Astrocyte (in vitro differentiated cells and primary cell): ENCODE results near the gene PLXND1. TPM values are rescaled to one million over a fixed set of nuclear protein-coding genes. Genes with fewer than 3 reads are reported as not detected.

ENCODE experiments used
- DNase-seq: peaks from one replicate; pipeline ENCODE4 v3.0.0-alpha.2; 2010; ENCODE audit warnings: low read depth
- FAIRE-seq: peaks from 2 replicates; lab custom pipeline; 2011; peaks lifted over from hg19 to GRCh38; lab: Jason Lieb, UNC
- H2AFZ ChIP-seq: 2 replicates; pipeline ENCODE4 v1.6.0; 2012; ENCODE audit warnings: low read depth, low read length, inconsistent platforms
- H3K27ac ChIP-seq: 2 replicates; pipeline ENCODE4 v1.5.1; 2011; ENCODE audit warnings: low read depth, low read length, inconsistent platforms
- H3K27me3 ChIP-seq: 2 replicates; pipeline ENCODE4 v1.6.0; 2011; ENCODE audit warnings: low read length, inconsistent platforms; ENCODE audit not compliant: insufficient read depth
- H3K36me3 ChIP-seq: 2 replicates; pipeline ENCODE4 v1.5.1; 2011; ENCODE audit warnings: low read length, inconsistent platforms; ENCODE audit not compliant: insufficient read depth
- H3K4me1 ChIP-seq: 2 replicates; pipeline ENCODE4 v1.5.1; 2011; ENCODE audit warnings: low read length, inconsistent platforms; ENCODE audit not compliant: insufficient read depth
- H3K4me2 ChIP-seq: 2 replicates; pipeline ENCODE4 v1.6.0; 2012; ENCODE audit warnings: low read length, inconsistent platforms
- H3K4me3 ChIP-seq: 2 replicates; pipeline ENCODE4 v1.5.1; 2011; ENCODE audit warnings: low read depth, mild to moderate bottlenecking, low read length, inconsistent platforms; ENCODE audit not compliant: insufficient read depth
- H3K79me2 ChIP-seq: 2 replicates; pipeline ENCODE4 v1.6.0; 2012; ENCODE audit warnings: mild to moderate bottlenecking, low read length, inconsistent platforms; ENCODE audit not compliant: insufficient read depth
- H3K9ac ChIP-seq: 2 replicates; pipeline ENCODE4 v1.6.0; 2012; ENCODE audit warnings: mild to moderate bottlenecking, low read length, inconsistent platforms
- H3K9me3 ChIP-seq: 2 replicates; pipeline ENCODE4 v1.5.1; 2012; ENCODE audit warnings: low read depth, mild to moderate bottlenecking, low read length, inconsistent platforms; ENCODE audit not compliant: insufficient read depth
- H4K20me1 ChIP-seq: 2 replicates; pipeline ENCODE4 v1.6.0; 2012; ENCODE audit warnings: low read length, inconsistent platforms; ENCODE audit not compliant: insufficient read depth
- H3K27ac Mint-ChIP-seq: one replicate; pipeline ENCODE4 v1.8.0; 2021; ENCODE audit warnings: mild to moderate bottlenecking, mixed read lengths; ENCODE audit not compliant: unreplicated experiment
- H3K27me3 Mint-ChIP-seq: one replicate; pipeline ENCODE4 v1.8.0; 2021; ENCODE audit warnings: low read depth, mixed read lengths; ENCODE audit not compliant: unreplicated experiment
- H3K36me3 Mint-ChIP-seq: one replicate; pipeline ENCODE4 v1.8.0; 2021; ENCODE audit warnings: low read depth, mixed read lengths; ENCODE audit not compliant: unreplicated experiment
- H3K4me1 Mint-ChIP-seq: one replicate; pipeline ENCODE4 v1.8.0; 2021; ENCODE audit warnings: low read depth, mixed read lengths; ENCODE audit not compliant: unreplicated experiment
- H3K4me3 Mint-ChIP-seq: one replicate; pipeline ENCODE4 v1.8.0; 2021; ENCODE audit warnings: mild to moderate bottlenecking, moderate library complexity, mixed read lengths; ENCODE audit not compliant: unreplicated experiment
- H3K9me3 Mint-ChIP-seq: one replicate; pipeline ENCODE4 v1.8.0; 2021; ENCODE audit warnings: mild to moderate bottlenecking, mixed read lengths; ENCODE audit not compliant: unreplicated experiment
- EZH2 ChIP-seq: IDR thresholded peaks from 2 replicates; pipeline ENCODE4 v1.6.1; 2012; ENCODE audit warnings: mild to moderate bottlenecking, low read length, inconsistent platforms; ENCODE audit not compliant: insufficient read depth
- total RNA-seq: library from RNA; stranded (reverse); gene quantifications from 2 replicates; pipeline ENCODE4 v1.2.1, GENCODE V29; 2021
- TF ChIP-seq, protein P1 (sequence below): IDR thresholded peaks from 2 replicates; pipeline ENCODE4 v1.5.1; 2011; ENCODE audit warnings: low read depth, mild to moderate bottlenecking, inconsistent platforms, low read length, moderate library complexity; ENCODE audit not compliant: insufficient read depth

The PLXND1 gene
- total RNA-seq, 1 donor from 2014 or later, result 184 TPM

DNA sequence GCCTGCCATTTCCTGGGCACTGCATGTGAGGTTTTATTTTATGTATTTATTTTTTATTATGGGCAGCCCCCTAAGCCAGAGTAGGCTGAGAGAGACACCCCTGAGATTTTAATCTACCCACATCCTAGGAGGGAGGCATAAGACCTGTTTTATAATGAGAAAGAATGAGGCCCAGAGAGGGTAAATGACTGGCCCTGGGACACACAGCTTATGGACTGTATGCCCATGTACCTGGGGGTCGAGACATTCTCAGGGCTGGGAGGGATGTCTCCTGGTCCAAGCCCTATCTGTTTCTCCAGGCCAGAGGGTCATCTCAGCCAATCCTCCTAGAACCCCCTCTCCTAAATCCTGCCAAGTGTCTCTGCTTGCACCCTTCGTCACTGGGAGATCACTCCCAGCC is 6.1 kb downstream of the PLXND1 start:
- DNase-seq, result no peak
- Mint-ChIP-seq H3K4me3 (peak overlapping the region; percentile 45), H3K27ac (peak overlapping the region; percentile 38), H3K4me1 (peaks cover 74% of the 10 kb centered on the region), H3K36me3 (peaks cover 2% of the 10 kb centered on the region), H3K27me3 (no peaks in the 10 kb centered on the region), H3K9me3 (no peaks in the 10 kb centered on the region)
- Histone ChIP-seq H3K4me2 (no peak overlapping the region), H3K4me1 (peaks cover 73% of the 10 kb centered on the region), H3K36me3 (no peaks in the 10 kb centered on the region), H3K27ac (peak overlapping the region; percentile 64), H3K9ac (peak overlapping the region; percentile 52), H3K79me2 (peaks cover 89% of the 10 kb centered on the region), H2AFZ (no peak overlapping the region), H4K20me1 (peaks cover 40% of the 10 kb centered on the region), H3K4me3 (no peak overlapping the region), H3K27me3 (no peaks in the 10 kb centered on the region), H3K9me3 (no peaks in the 10 kb centered on the region)
- no peak for TF ChIP-seq EZH2
- TF ChIP-seq, protein P1, sequence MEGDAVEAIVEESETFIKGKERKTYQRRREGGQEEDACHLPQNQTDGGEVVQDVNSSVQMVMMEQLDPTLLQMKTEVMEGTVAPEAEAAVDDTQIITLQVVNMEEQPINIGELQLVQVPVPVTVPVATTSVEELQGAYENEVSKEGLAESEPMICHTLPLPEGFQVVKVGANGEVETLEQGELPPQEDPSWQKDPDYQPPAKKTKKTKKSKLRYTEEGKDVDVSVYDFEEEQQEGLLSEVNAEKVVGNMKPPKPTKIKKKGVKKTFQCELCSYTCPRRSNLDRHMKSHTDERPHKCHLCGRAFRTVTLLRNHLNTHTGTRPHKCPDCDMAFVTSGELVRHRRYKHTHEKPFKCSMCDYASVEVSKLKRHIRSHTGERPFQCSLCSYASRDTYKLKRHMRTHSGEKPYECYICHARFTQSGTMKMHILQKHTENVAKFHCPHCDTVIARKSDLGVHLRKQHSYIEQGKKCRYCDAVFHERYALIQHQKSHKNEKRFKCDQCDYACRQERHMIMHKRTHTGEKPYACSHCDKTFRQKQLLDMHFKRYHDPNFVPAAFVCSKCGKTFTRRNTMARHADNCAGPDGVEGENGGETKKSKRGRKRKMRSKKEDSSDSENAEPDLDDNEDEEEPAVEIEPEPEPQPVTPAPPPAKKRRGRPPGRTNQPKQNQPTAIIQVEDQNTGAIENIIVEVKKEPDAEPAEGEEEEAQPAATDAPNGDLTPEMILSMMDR, result no peak
- no peak for FAIRE-seq

DNA sequence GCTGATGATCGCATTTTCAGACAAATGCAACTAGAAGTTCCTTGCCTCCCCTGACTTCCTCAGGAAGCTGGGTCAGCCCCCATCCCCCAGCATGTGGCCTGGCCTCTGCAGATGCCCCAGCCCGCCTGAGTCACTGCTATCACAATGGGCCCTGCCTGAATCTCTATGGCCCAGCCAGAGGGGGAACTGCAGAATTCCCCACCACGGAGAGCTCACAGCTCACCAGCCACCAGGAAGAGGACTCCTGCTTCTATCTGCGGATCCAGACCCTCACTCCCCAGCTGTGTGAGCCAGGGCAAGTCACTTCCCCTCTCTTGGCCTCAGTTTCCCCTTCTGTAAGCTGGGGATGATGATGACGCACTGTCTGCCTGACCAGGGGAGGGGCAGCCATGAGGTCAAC is 6.9 kb downstream of the PLXND1 start:
- H2AFZ ChIP-seq, result peak overlapping the region; percentile 19
- no peaks in the 10 kb centered on the region for H3K36me3 ChIP-seq
- peaks cover 90% of the 10 kb centered on the region for H3K79me2 ChIP-seq
- H3K4me1 ChIP-seq, result peaks cover 68% of the 10 kb centered on the region
- Mint-ChIP-seq H3K4me1 (peaks cover 74% of the 10 kb centered on the region), H3K27ac (peak overlapping the region; percentile 86), H3K4me3 (peak overlapping the region; percentile 70), H3K9me3 (no peaks in the 10 kb centered on the region), H3K27me3 (no peaks in the 10 kb centered on the region), H3K36me3 (peaks cover 2% of the 10 kb centered on the region)
- TF ChIP-seq, protein P1, result no peak
- TF ChIP-seq EZH2, result no peak
- peaks cover 36% of the 10 kb centered on the region for H4K20me1 ChIP-seq
- H3K9me3 ChIP-seq, result no peaks in the 10 kb centered on the region
- DNase-seq (peak; percentile 77), FAIRE-seq (no peak)
- H3K27me3 ChIP-seq, result no peaks in the 10 kb centered on the region
- peak overlapping the region; percentile 16 for H3K4me3 ChIP-seq
- peak overlapping the region; percentile 64 for H3K27ac ChIP-seq
- peak overlapping the region; percentile 52 for H3K9ac ChIP-seq
- H3K4me2 ChIP-seq, result peak overlapping the region; percentile 75

DNA sequence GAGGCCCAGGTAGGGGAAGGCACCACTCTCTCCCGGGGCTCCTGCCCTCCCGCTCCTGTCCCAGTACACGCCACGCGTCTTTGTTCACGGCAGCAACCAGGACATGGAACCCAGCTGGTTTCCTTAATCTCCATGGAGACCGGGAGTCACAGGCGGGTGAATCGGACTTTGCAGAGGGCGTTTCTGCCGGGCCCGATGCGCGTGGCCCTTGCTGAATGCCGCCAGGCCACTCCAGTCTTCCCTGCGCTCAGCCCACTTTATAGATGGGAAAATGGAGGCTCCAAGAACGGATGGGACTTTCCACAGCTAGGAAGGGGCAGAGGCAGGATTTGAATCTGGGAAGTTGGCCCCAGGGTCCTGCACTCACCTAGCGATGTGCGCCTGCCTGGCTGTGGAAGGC is 7.4 kb downstream of the PLXND1 start:
- peaks cover 2% of the 10 kb centered on the region for H3K36me3 Mint-ChIP-seq
- peaks cover 78% of the 10 kb centered on the region for H3K4me1 Mint-ChIP-seq
- Histone ChIP-seq H2AFZ (no peak overlapping the region), H3K4me2 (peak overlapping the region; percentile 75), H3K36me3 (no peaks in the 10 kb centered on the region), H3K9ac (peak overlapping the region; percentile 52), H3K4me3 (peak overlapping the region; percentile 16), H3K27ac (peak overlapping the region; percentile 64), H3K9me3 (no peaks in the 10 kb centered on the region), H4K20me1 (peaks cover 30% of the 10 kb centered on the region), H3K79me2 (peaks cover 89% of the 10 kb centered on the region), H3K27me3 (no peaks in the 10 kb centered on the region), H3K4me1 (peaks cover 63% of the 10 kb centered on the region)
- H3K27me3 Mint-ChIP-seq, result no peaks in the 10 kb centered on the region
- H3K27ac Mint-ChIP-seq, result peak overlapping the region; percentile 86
- no peak for DNase-seq
- no peak for FAIRE-seq
- no peak overlapping the region for H3K4me3 Mint-ChIP-seq
- TF ChIP-seq, protein P1, result no peak
- no peak for TF ChIP-seq EZH2
- no peaks in the 10 kb centered on the region for H3K9me3 Mint-ChIP-seq
